GM18858 (cell line): ENCODE data around the gene WRNIP1.
"Not testable (repeated sequence)": the region's sequence is repeated elsewhere in the genome, so short reads cannot be mapped to it uniquely, and the experiment has no call there.

Experiments
- ATAC-seq: cut with Tn5 transposase; IDR thresholded peaks from one replicate; pipeline ENCODE4 v1.9.1; 2021; ENCODE audit not compliant: unreplicated experiment

Gene WRNIP1

DNA sequence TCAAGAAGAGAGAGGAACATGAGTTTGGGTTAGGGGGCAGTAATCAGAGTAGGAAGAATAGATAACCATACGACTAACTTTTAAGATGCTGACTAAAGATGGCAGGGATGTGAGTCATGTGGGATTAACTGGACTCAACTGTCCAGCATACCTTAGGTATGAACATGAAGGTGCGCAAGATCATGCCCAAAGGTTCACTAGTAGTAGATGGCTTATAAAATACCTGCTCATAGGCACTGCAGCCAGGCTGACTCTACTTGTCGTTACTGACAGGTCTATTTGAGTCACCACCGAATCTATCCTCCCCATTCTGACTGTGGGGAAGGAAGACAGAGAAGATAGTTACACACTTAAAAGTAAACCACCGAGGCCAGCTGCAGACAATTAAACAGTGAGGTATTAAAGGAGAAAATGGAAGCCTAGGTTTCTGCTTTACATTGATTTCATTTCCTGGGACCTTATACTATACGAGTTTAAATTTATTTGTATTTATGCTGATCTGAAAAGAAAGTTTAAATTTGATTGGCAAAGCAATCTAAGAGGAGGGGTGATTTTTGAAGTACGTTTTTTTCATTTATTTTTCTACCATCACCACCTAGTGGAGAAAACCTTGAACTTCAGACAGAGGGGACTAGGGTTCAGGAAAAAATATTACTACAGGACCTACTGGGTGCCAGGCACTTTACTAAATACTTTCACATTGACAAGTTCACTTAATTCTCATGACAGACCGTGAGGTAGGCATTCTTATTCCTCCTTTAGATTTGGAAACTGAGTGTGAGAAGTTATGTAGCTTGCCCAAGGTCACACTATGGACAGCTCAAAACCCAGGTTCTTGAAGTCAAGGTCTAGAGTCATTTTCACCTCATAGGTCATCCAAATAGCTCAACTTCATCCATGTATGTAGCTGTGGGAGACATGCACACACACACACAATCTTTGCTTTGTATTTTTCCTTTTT, 4.0 kb upstream of the WRNIP1 start:
- no peak for ATAC-seq

GRCh38 chr6:2762868-2763267, 2.3 kb upstream of the WRNIP1 start:
- not testable (repeated sequence) for ATAC-seq

- ATAC-seq = no peak
These were observed 1.8 kb upstream of the WRNIP1 start for GRCh38 chr6:2763345-2763841.

DNA sequence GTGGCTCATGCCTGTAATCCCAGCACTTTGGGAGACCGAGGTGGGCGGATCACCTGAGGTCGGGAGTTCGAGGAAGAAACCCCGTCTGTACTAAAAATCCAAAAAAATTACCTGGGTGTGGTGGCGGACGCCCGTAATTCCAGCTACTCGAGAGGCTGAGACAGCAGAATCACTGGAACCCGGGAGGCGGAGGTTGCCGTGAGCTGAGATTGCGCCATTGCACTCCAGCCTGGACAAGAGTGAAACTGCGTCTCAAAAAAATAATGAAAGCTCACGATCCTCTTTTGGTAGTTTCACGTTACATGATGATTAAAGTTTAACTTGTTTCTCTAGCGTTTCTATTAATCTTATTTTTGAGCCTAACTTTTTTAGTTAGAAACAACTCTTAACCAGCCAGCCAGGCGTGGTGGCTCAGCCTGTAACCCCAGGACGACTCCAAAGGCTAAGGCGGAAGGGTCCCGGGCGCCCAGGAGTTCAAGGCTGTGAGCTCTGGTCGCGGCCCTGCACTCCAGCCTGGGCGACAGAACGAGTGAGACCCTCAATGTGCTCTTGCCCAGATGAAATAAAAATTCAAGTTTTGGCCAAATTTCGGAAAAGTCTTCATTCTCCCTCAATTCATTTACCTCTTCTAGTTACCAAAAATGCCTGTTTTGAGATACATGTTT, 1.2 kb upstream of the WRNIP1 start:
- ATAC-seq = no peak

DNA sequence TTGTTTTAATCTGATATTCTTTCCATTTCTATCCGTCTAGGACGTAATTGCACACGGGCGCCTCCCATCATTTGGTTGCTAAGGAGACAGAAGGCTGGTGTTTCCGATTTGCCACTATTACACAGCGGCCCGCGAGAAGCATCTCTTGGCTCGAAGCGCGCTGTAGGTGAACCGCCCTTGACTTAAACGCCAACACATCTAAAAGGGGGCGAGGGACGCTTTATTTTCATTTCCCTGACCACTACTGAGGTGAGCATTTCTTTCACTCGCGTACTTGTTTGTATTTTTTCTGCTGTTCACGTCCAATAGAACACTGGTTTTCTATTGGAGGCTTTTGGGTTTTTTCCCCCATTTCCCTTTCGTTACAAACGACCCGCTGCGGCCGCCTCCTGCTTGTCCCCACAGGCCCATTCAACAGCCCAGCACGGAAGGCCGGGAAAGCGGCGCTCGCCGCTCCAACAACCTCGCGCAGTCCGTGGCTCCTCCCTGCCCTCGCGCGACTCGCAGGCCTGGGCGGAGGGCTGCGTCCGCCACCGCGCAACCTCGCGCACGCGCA, 505 bp upstream of the WRNIP1 start:
- peak; percentile 29 for ATAC-seq

DNA sequence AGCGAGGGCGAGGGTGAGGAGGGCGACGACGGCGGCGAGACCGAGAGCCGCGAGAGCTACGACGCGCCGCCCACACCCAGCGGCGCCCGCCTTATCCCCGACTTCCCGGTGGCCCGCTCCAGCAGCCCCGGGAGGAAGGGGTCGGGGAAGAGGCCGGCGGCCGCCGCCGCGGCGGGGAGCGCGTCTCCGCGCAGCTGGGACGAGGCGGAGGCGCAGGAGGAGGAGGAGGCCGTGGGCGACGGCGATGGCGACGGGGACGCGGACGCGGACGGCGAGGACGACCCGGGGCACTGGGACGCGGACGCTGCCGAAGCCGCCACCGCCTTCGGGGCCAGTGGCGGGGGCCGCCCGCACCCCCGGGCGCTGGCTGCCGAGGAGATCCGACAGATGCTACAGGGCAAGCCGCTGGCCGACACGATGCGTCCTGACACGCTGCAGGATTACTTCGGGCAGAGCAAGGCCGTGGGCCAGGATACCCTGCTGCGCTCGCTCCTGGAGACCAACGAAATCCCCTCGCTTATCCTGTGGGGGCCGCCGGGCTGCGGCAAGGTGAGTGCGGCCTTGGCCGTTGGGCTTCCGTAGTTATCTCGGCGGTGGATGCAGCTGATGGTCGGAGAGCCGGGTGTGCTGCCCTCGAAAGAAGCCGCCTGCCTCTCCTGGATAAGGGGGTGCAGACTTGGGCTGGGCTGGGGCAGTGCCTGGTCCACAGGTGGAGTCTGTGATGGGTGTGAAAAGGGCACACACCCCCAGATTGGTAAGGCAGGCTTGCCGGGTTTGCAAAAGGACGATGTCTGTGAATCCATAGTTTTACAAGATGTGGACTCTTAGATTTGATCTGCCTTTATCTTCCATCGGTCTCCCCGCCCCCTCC, 938 bp downstream of the WRNIP1 start:
- ATAC-seq = peak; percentile 15

- no peak for ATAC-seq
These were observed 1.8 kb downstream of the WRNIP1 start for GRCh38 chr6:2766767-2767656.

- no peak for ATAC-seq
These were observed 2.7 kb downstream of the WRNIP1 start for GRCh38 chr6:2767657-2768524.

- no peak for ATAC-seq
These were observed 3.5 kb downstream of the WRNIP1 start for GRCh38 chr6:2768696-2769095.

GRCh38 chr6:2770171-2770570, 5.0 kb downstream of the WRNIP1 start:
- no peak for ATAC-seq

DNA sequence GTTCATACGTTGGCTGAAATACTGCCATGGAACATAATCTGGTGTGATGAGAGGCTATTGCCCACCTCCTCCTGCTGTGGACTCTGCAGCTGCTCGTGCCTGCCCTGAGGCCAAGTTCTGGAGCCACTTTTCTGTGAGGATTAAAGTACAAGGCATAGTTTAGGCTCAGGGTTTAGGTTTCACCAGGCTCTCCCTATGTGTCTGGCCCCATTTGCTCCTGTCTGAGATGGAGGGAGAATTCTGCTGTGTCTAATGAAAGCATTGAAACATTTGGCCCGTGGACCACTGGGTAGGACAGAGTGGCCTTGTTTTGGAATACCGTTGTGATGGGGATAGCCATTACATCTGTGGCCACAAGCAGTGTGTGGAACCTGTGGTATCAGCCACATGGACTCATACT, 5.9 kb downstream of the WRNIP1 start:
- ATAC-seq = no peak

DNA sequence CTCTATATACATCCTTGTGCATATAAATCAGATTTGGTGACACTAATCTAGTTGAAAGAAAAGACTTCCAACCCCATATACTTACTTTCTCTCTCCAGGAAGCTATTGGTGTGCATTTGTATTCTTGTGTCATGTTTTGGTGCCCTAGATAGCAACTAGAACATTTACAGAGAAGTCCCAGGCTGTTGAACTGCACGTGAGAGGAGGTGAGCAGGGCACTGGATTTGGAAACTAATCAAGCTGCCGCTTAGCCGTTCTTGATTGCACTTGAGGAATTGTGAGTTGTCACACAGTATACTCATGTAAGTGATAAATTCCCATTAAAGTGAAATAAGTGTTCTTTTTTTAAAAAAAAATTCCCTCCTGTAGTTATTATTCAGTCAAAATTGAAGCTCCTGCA, 7.6 kb downstream of the WRNIP1 start:
- no peak for ATAC-seq

- no peak for ATAC-seq
These were observed 8.3 kb downstream of the WRNIP1 start for GRCh38 chr6:2773449-2773848.

DNA sequence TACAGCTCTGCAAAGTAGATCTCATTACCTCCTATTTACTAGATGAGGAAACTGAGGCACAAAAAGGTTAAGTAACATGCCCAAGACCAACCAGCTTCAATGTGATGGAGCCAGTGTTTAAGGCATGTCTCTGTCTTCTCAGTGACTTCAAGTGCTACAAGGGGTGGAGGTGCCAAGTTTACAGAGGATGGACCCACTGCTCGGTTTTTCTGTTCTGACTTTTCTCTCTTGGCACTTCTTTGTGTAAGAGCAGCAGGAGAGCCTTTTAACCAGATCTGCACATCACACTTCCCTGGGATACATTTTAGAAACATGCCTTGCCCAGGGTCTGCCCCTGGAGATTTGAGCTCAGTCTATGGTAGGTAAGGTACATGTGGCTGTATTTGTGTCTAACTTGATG, 9.8 kb downstream of the WRNIP1 start:
- no peak for ATAC-seq

- ATAC-seq = no peak
These were observed 12.1 kb downstream of the WRNIP1 start for GRCh38 chr6:2777249-2777648.

DNA sequence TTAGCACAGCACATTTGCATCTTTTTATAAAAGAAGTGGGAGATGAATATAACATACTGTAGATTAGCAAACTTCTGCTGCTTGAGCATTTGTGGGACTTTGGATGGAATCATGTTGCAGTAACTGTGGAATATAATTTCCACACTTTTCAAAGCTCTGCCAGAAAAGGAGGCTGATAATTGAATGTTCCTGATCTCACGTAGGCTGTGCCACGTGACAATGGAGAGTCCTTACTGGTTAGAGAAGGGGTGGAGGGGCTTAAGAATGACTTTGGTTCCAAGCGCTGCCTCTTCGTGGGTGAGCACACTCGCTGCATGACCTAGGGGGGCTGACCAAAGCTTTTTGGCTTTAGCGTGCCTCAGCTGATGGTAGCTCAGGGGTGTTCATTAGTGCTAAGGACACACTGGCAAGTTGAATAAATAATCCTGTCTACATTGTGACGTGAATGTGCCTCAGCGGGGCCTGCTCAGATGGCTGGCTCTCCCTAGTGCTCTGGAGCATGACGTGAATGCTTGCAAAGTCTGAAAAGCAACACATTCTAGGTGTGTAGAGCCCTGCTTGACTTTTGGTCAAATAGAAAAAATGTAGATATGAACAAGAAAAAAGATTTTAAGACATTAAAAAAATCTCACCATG, 15.0 kb downstream of the WRNIP1 start:
- no peak for ATAC-seq

DNA sequence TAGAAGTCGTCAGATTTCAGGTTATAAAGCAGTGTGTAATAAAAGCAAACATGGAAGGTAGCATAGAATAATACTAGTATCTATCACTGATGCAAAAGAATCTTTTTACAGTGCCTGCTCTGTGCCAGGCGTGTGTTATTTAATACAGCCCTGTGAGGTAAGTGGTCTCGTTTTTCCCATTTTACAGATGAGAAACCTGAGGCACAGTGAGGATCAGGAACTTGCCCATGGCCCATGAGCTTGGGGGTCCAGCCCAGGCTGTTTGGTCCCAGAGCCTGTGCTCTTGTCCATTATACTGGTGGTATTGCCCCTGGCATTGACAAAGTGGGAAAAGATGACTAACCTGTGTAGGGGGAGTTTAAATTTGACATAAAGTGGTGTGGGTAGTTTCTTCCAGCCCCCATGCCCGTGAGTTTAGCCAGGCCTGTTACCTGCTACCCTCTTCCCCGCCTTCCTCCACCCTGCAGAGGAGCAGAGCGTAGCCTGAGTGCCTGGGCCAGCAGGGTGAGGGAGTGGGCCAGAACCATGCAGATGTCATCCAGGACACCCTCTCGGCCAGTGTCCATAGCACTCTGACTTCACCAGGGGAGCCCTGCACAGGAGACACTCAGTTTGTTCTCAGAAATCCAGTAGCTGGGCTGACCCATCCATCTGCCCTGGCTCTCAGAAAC, 16.6 kb downstream of the WRNIP1 start:
- no peak for ATAC-seq

- ATAC-seq = no peak
These were observed 17.1 kb downstream of the WRNIP1 start for GRCh38 chr6:2782356-2782708.
